ENCODE measurements around the gene SCGB2A2. TPM values are rescaled to one million over a fixed set of nuclear protein-coding genes. Genes with fewer than 3 reads are reported as not detected.

SCGB2A2 gene
- total RNA-seq, 2 donors from 2014 or later, result not detected

GRCh38 chr11:62245271-62245753 lies 24.6 kb upstream of the SCGB2A2 start:
- peak; percentile 79 for TF ChIP-seq CTCF (conservative IDR thresholded peaks at IDR 0.05)
- Histone ChIP-seq H3K36me3 (ENCODE audit: control insufficient read depth, insufficient read depth, low read length) (no peaks in the 10 kb centered on the region), H3K4me1 (ENCODE audit: control insufficient read depth, insufficient read depth, low read length) (no peaks in the 10 kb centered on the region), H3K9me3 (ENCODE audit: control insufficient read depth, low read length) (no peaks in the 10 kb centered on the region), H3K27me3 (ENCODE audit: control insufficient read depth, insufficient read depth, low read length, poor library complexity, severe bottlenecking) (no peaks in the 10 kb centered on the region), H3K4me3 (ENCODE audit: low read length) (no peak overlapping the region), H3K9ac (ENCODE audit: extremely low read depth, low read length, poor library complexity, severe bottlenecking) (no peak overlapping the region), H3K27ac (ENCODE audit: low read depth, low read length) (no peak overlapping the region)
- 31 to 45% methylated on average over 4 to 6 of the region's 6 CpGs for WGBS, 2 experiments (ENCODE audit: insufficient coverage in 1 of 2, insufficient read length in 1 of 2)
- peak; percentile 92 for DNase-seq
- peaks cover 7% of the 10 kb centered on the region for H3K4me1 Mint-ChIP-seq
- H3K27me3 Mint-ChIP-seq (ENCODE audit: insufficient read depth), result no peaks in the 10 kb centered on the region
- H3K36me3 Mint-ChIP-seq (ENCODE audit: low read depth), result no peaks in the 10 kb centered on the region
- H3K27ac Mint-ChIP-seq, result no peak overlapping the region
- no peak overlapping the region for H3K4me3 Mint-ChIP-seq
- H3K9me3 Mint-ChIP-seq, result peaks cover 13% of the 10 kb centered on the region

- no peaks in the 10 kb centered on the region for H3K4me1 Mint-ChIP-seq
- no peaks in the 10 kb centered on the region for H3K36me3 ChIP-seq (ENCODE audit: control insufficient read depth, insufficient read depth, low read length)
- H3K27me3 Mint-ChIP-seq (ENCODE audit: insufficient read depth), result peaks cover 4% of the 10 kb centered on the region
- H3K27me3 ChIP-seq (ENCODE audit: control insufficient read depth, insufficient read depth, low read length, poor library complexity, severe bottlenecking), result no peaks in the 10 kb centered on the region
- H3K4me1 ChIP-seq (ENCODE audit: control insufficient read depth, insufficient read depth, low read length), result no peaks in the 10 kb centered on the region
- TF ChIP-seq CTCF (conservative IDR thresholded peaks at IDR 0.05), result no peak
- H3K9me3 Mint-ChIP-seq, result peaks cover 55% of the 10 kb centered on the region
- no peak overlapping the region for H3K4me3 ChIP-seq (ENCODE audit: low read length)
- DNase-seq, result no peak
- peaks cover 15% of the 10 kb centered on the region for H3K9me3 ChIP-seq (ENCODE audit: control insufficient read depth, low read length)
- no peak overlapping the region for H3K9ac ChIP-seq (ENCODE audit: extremely low read depth, low read length, poor library complexity, severe bottlenecking)
- no peak overlapping the region for H3K27ac ChIP-seq (ENCODE audit: low read depth, low read length)
- 38 to 64% methylated on average over 2 to 4 of the region's 4 CpGs for WGBS, 2 experiments (ENCODE audit: insufficient coverage in 1 of 2, insufficient read length in 1 of 2)
- H3K27ac Mint-ChIP-seq, result no peak overlapping the region
- no peak overlapping the region for H3K4me3 Mint-ChIP-seq
- no peaks in the 10 kb centered on the region for H3K36me3 Mint-ChIP-seq (ENCODE audit: low read depth)
Measured at GRCh38 chr11:62251698-62252097, 18.3 kb upstream of the SCGB2A2 start.

GRCh38 chr11:62253999-62254542 lies 15.9 kb upstream of the SCGB2A2 start:
- peaks cover 6% of the 10 kb centered on the region for H3K27me3 Mint-ChIP-seq (ENCODE audit: insufficient read depth)

More at GRCh38 chr11:62253999-62254542, 15.9 kb upstream of the SCGB2A2 start:
- Histone ChIP-seq H3K9me3 (ENCODE audit: control insufficient read depth, low read length) (peaks cover 15% of the 10 kb centered on the region), H3K27me3 (ENCODE audit: control insufficient read depth, insufficient read depth, low read length, poor library complexity, severe bottlenecking) (no peaks in the 10 kb centered on the region), H3K4me3 (ENCODE audit: low read length) (no peak overlapping the region), H3K9ac (ENCODE audit: extremely low read depth, low read length, poor library complexity, severe bottlenecking) (no peak overlapping the region), H3K4me1 (ENCODE audit: control insufficient read depth, insufficient read depth, low read length) (no peaks in the 10 kb centered on the region), H3K36me3 (ENCODE audit: control insufficient read depth, insufficient read depth, low read length) (no peaks in the 10 kb centered on the region), H3K27ac (ENCODE audit: low read depth, low read length) (no peak overlapping the region)
- no peak overlapping the region for H3K27ac Mint-ChIP-seq
- no peaks in the 10 kb centered on the region for H3K4me1 Mint-ChIP-seq
- H3K36me3 Mint-ChIP-seq (ENCODE audit: low read depth), result no peaks in the 10 kb centered on the region
- TF ChIP-seq CTCF (conservative IDR thresholded peaks at IDR 0.05), result no peak
- no peak overlapping the region for H3K4me3 Mint-ChIP-seq
- DNase-seq, result no peak
- WGBS, 2 experiments (ENCODE audit: insufficient coverage in 1 of 2, insufficient read length in 1 of 2), result 74 to 100% methylated on average over 1 to 3 of the region's 3 CpGs
- H3K9me3 Mint-ChIP-seq, result peaks cover 52% of the 10 kb centered on the region

All from endodermal cell (in vitro differentiated cells).